ENCODE data around the gene HMCN2.

The HMCN2 gene

DNA sequence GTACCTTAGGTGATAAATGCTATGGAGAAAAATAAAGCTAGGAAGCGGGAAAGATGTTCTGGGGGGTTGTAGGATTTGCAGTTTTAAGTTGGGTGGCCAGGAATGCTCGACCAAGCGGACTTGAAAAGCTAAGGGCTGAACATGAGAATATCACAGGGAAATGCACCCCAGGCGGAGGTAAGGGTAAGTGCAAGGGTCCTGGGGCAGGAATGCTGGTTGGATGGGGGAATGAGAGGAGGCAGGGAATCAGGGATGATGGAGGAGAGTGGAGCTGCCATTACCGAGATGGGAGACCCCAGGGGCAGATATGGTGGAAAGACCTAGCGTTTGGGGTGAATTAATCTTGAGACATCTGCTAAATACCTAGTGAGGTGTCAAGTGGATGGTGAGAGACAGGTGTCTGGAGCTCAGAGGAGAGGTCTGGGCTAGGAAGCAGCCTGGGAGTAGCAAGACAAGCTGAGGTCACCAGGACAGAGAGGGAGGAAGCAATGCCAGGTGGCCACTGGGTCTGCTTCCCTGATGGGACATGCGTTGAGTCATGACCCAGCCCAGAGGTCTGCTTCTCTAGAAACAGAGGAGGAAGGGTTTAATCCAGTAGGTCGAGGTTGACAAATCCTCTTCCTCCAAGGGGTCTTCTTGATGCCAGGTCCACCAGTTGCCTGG is 101.5 kb downstream of the HMCN2 start:
- no peak for DNase-seq (ENCODE audit: low read depth)

DNA sequence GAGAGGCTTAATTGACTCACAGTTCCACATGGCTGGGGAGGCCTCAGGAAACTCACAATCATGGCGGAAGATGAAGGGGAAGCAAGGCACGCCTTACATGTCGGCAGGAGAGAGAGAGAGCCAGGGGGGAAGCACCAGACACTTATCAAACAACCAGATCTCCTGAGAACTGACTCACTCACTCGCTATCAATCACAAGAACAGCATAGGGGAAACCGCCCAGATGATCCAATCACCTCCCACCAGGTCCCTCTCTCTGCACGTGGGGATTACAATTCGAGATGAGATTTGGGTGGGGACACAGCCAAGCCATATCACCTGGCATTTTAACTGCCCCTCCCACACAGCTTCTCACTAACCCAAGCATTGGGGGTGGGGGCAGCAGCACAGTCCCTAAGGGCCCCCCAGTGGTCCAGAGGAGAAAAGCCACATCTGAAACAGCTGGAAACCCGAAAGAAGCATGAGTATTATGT is 103.1 kb downstream of the HMCN2 start:
- peak; percentile 15 for DNase-seq (ENCODE audit: low read depth)

DNA sequence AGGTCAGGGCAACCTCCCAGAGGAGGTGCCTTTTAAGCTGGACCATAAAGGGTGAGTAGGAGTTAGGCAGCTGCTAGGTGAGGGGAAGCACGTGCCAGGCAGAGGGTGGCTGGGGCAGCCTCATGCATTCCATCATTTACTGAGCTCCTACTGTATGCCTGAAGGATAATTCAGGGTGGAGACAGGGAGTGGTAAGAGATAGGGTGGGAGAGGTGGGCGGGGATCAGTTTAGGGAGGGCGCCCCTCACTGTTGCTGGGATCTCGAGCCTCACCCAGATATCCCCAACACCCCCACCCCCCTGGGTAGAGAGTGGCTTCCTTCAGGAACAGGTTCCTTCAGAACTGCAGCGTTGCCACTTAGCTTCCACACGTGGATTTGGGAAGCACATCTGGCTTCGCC is 104.7 kb downstream of the HMCN2 start:
- DNase-seq (ENCODE audit: low read depth), result no peak

DNA sequence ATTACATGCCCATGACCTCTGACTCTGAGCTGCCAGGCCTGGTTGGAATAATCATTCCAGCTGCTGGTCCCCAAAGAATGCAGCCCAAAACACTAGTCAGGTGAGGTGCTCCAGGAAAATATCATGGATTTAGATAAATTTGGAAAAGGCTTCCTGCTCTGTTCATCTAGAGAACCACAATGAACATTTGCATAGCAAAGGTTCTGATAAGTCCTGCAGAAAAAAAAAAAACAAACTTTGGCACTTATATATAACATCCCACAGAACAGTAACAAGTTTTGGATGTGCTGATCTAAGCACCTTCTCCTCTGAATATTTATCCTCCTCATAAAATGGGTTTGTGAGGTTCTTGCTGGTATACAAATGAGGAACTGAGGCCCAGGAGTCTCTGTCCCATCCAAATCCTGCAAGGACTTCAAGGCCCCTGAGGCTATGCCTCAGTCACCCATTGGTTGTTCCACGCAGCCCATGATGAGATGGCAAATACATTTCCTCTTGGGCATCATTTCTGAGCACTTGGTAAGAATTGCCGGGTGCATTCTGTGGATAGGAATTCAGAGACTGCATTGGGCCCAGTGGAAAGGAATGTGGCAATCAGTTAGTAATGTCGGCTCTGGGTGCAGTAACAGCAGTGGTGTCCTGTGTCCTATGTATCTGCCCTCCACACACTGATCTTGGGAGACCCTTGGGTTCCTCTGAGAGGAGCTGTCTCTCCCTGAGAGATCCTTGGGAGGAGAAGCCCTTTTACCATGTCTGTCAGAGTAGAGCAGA is 105.8 kb downstream of the HMCN2 start:
- DNase-seq (ENCODE audit: low read depth), result no peak

DNA sequence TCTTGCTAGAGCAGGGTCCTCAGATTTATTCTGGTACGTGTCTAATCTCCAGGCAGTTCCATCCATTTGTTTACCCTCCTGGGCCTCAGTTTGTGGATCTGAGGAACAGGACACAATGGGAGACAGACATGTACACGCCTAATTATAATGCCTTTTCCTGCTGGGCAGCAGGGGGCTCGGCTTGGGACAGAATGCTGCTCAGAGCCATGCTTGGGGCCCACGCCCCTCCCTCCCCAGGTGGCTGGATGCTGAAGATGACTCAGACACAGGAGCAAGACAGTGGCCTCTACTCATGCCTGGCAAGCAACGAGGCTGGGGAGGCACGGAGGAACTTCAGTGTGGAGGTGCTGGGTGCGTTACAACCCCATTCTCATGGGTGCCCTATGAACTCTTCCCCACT is 106.5 kb downstream of the HMCN2 start:
- DNase-seq (ENCODE audit: low read depth), result no peak

DNA sequence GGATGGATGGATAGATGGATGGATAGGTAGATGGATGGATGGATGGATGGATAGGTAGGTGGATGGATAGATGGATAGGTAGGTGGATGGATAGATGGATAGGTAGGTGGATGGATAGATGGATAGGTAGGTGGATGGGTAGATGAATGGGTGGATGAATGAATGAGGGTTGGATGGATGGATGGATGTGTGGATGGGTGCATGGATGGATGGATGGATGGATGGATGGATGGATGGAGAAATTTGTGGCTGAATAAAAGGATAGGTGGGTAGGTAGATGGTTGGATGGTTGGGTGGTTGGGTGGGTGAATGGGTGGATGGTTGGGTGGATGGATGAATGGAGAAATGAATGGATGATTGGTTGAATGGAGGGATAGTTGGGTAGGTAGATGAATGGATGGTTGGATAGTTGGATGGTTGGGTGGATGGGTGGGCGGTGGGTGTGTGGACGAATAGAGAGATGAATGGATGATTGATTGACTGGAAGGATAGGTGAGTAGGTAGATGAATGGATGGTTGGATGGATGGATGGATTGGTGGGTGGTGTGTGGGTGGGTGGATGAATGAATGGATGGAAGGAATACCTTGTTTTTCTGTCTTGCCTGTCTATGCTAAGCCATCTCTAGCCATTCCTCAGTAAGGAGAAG is 108.2 kb downstream of the HMCN2 start:
- DNase-seq (ENCODE audit: low read depth), result no peak

DNA sequence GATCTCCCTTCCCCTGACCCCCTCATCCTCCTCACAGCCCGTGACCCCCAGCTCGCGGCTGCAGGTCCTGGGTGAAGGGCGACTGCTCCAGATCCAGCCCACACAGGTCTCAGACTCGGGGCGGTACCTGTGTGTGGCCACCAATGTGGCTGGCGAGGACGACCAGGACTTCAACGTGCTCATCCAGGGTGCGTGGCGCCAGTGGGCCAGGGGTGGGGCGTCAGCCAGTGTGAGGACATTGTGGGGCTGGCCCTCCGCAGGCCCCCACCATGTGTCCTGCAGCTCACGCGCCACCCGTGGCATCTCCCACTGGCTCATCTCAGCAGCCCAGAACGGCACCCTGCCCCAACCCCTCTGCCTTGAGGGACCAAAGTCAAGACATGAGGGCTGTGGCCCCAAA is 112.1 kb downstream of the HMCN2 start:
- DNase-seq (ENCODE audit: low read depth), result no peak

DNA sequence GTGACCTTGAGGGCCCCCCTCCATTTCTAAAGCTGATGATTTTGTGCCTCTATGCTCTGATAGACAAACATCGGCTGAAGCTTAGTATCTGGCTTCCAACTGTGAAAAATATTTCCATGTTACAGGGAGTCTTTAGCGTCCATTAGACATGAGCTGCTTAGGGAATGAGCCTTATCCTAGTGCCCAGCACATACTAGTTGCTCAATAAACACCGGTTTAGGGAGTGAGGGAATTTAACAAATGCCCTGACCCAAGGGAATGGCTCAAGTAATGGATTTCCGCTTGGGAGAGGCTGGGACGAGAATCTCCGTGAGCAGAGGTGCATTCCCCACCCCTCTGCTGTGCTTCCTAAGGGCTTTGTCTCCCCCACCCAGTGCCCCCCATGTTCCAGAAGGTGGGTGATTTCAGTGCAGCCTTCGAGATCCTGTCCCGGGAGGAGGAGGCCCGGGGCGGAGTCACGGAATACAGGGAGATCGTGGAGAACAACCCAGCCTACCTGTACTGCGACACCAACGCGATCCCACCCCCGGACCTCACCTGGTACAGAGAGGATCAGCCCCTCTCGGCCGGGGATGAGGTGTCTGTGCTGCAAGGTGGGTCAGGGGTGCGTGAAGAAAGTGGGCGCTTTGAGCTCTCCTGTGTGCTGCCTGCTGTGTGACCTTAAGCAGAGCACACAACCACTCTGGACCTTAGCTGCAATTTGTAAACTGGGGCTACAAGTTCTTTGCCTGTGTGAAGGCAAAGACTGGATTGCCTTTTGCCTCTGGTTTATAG is 113.5 kb downstream of the HMCN2 start:
- DNase-seq (ENCODE audit: low read depth), result no peak

DNA sequence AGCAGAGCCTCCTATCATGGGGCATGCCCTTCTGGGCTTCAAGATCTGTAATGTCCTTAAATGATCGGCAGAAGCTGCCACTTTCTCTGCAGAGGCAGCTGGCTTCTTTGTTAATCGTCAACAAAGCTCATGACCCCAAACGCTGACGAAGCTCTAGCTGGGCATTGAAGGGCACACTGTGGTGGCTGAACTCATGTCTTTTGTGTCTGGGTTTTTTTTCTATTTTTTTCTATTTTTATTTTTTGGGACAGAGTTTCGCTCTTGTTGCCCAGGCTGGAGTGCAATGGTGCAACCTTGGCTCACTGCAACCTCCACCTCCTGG is 114.0 kb downstream of the HMCN2 start:
- DNase-seq (ENCODE audit: low read depth), result no peak

DNA sequence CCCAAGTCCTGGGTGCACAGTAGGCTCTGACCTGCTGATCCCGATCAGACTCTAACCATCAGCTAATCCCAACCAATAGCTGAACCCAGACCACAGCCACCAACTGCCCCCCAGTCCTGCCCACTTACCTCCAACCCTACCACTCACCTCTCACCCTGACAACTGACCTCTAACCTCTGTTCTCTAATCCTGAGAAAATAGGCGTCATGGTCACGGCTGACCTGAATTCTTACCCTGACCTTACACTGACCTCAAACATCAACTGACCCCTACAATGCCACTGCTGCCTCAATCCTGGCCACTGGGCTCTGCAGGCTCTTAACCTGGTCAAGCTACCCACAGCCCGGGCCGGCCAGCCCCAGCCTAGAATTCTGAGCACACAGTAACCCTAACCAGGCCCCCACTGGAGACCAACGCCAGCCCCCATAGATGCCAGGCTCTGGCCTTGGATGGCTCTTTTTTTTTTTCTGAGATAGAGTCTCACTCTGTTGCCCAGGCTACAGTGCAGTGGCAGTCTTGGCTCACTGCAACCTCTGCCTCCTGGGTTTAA is 115.4 kb downstream of the HMCN2 start:
- DNase-seq (ENCODE audit: low read depth), result no peak

DNA sequence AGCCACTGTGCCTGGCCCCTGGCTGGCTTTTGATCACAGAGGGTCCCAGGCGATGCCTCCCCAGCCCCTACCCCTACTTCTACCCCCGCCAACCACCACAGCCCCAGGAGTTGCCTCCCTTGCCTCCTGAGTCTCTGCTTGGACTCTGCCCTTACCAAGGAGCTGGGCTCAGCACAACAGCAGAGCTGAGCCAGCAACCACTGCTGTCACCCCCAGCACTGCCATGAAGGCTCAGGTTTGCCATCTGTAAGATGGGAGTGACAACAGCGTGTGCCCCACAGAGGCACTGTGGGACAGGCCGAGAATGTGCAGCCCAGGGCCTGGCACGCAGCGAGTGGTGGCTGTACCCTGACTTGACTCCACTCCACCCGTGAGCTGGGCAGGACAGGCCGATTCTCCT is 116.1 kb downstream of the HMCN2 start:
- no peak for DNase-seq (ENCODE audit: low read depth)

DNA sequence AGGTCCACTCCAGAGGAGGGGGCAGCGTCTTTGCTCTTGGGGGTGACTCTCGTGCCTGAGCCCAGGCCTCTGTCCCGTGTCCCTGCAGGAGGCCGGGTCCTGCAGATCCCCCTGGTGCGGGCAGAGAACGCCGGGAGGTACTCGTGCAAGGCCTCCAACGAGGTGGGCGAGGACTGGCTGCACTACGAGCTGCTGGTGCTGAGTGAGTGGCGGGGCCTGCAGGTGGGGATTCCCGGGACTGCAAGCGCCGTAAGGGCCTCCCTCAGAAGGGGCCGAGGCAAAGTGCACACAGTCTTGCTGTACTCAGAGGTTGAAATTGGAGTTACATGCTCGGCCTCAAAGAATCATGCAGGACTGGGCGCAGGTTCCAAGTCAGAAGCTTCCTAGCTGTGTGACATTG is 116.5 kb downstream of the HMCN2 start:
- DNase-seq (ENCODE audit: low read depth), result no peak

DNA sequence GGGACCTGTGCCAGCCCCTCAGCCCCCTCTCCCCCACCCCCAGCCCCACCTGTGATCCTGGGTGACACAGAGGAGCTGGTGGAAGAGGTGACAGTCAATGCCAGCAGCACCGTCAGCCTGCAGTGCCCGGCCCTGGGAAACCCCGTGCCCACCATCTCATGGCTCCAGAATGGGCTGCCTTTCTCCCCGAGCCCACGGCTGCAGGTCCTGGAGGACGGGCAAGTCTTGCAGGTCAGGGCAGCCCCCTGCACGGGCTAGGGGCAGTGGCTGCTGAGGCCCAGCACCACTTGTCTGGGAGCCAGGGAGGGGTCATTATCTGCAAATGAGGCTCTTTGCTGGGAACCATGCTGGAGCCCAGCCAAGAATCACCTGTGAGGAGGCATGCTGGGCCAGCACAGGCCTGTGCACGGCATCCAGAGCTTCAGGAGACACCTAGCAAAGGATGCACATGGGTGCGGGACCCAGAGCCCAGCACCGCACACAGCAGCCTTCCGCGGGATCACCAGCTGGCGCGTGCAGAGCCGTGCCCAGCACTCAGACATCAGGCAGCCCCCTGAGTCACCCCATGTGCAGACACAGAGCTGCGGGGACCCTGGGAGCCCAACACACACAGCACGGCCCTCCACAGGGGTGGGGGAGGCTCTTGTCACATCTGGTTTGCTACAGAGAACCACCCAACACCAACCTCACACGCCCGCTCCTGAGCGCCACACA is 117.2 kb downstream of the HMCN2 start:
- no peak for DNase-seq (ENCODE audit: low read depth)

DNA sequence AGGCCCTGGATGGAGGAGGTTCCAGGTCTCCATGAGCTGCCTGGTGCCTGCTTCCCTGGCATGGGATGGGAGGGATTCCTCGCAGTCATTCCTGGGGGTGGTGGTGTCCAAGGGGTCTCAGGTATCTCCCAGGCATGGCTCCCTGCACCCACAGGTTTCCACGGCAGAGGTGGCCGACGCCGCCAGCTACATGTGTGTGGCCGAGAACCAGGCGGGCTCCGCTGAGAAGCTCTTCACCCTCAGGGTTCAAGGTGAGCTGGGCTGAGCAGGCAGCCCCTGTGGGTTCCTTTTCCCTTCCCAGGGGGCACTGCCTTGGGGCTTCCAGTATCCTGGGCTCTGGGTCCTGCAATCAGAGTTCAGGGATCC is 117.8 kb downstream of the HMCN2 start:
- DNase-seq (ENCODE audit: low read depth), result no peak

DNA sequence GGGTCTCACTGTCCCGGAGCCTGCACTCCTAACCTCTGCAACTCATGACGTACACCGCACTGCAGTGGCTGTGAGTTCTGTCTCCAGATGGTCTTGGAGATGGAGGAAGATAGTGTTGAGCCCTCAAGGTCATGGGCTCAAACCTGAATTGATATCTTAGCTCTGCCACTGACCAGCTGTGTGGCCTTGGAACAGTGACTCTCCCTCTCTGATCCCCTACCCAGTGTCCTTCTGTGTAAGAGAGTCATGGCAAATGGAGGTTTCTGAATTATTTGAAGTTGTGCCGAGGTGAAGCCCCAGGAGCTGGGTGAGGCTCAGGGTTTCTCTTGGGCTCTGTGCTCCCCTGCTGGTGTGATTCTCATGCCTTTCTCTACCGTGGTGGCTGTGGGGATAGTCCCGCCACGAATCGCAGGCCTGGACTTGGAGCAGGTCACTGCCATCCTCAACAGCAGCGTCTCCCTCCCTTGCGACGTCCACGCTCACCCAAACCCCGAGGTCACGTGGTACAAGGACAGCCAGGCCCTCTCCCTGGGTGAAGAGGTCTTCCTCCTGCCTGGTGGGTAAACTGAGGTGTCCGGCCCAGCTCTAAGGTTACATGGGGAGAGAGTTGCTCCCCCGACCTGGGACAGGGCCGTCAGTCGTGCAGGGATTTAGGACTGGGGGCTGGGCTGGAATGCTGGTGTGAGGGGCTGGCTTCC is 118.6 kb downstream of the HMCN2 start:
- DNase-seq (ENCODE audit: low read depth), result no peak

DNA sequence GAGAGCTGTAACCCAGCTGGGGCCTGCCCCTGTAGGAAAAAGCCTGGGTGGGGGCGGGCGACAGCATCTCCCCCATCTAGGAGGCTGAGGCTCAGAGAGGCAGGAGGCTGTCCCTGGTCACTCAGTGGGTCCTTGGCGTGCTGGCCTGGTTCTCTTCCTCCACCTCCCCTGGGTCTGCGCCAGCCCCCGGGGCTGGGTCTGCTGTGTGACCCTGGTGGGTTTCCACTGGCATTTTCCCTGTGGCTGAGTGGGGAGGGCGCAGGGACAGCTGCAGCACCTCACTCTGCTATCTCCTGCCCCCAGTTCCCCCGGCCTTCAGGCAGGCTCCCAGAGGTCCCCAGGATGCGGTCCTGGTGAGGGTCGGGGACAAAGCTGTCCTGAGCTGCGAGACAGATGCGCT is 119.7 kb downstream of the HMCN2 start:
- DNase-seq (ENCODE audit: low read depth), result no peak

DNA sequence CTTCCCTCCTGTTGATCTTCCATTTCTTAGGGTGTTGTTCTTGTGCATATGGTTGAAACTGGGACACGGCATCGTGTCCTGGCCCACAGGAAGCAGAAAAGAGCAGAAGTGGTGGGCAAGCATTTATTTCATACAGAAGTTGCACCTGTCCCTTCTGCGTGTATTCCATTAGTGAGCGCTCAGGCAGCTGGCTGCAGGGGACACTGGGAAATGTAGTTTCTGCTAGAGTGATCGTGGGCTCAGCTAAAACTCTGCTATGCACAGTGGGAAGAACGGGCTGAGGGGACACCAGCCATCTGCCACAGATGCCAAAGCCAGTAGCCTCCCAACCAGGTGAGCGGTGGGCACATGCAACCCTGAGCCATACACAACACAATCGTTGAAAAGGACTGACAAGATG is 121.8 kb downstream of the HMCN2 start:
- DNase-seq (ENCODE audit: low read depth), result no peak

DNA sequence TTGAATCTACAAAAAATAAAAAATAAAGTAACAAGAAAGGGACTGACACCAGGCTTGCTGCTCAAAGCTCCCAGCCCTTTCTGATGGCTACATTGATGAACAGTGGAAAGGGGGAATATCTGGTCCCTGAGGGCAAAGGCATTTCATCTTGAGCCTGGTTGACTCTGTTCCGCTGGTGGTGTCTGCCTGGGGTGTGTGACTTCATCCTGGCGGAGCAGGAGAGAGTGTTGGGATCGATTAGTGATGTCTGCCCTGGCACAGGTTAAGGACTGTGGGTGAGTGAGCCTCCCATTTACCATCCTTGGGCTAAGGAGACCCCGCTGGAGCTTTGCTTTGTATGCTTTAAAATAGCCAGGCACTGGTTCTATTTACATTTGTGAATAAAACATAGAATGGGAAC is 122.3 kb downstream of the HMCN2 start:
- no peak for DNase-seq (ENCODE audit: low read depth)

DNA sequence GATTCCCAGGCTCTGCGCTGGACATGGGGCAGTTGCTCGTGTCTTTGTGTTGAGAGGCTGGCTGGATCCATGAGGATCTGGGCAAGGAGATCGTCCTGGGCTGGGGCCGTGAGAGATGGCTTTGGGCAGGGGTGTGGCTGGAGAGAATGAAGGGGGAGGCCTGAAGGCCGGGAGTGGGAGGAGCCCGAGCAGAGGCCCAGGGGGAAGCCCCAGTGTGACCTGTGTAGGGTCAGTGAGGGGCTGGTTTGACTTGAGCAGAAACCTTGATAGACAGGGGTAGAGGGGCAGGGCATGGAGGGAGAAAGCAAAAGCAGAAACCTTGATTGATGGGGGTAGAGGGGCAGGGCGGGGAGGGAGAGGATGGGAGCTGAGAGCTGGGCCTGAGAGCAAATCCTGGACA is 124.8 kb downstream of the HMCN2 start:
- DNase-seq (ENCODE audit: low read depth), result no peak

DNA sequence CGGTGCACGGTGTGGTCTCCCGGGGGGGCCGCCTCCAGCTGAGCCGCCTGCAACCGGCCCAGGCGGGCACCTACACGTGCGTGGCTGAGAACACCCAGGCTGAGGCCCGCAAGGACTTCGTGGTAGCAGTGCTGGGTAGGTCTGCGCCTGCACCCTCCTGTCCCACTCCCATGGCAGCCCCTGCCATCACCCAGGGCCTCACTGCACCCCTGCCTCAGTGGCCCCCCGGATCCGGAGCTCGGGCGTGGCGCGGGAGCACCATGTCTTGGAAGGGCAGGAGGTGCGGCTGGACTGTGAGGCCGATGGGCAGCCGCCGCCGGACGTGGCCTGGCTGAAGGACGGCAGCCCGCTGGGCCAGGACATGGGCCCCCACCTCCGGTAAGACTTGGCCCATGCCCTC is 125.4 kb downstream of the HMCN2 start:
- DNase-seq (ENCODE audit: low read depth), result no peak

DNA sequence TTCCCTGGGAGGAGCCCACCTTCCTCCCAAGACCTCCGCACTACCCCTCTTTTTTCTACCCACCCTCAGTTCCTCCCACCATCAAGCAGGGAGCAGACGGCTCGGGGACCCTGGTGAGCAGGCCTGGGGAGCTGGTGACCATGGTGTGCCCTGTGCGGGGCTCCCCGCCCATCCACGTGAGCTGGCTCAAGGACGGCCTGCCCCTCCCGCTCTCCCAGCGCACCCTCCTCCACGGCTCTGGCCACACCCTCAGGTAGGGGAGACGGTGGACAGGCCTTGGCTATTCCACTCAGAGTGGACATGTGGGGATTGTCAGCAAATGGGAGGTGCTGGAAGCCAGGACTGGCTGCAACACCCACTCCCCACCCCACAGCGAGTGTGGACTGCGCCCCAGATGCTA is 126.3 kb downstream of the HMCN2 start:
- no peak for DNase-seq (ENCODE audit: low read depth)

Measured in stimulated activated CD8-positive, alpha-beta memory T cell treated with anti-CD3 and anti-CD28 coated beads, Interleukin-4, amount 100 ng/mL, for 24 hours (primary cell).